Measurements from ENCODE around the gene AGFG2.

The AGFG2 gene

GRCh38 chr7:100614308-100614861, 75.4 kb downstream of the AGFG2 start:
- DNase-seq: no peak

Data from inflammatory macrophage treated with lipopolysaccharide for 1 hour (primary cell).